Liver (tissue), 3 donors: ENCODE data around the gene PDE2A.

Experiments
- SP1 ChIP-seq: IDR thresholded peaks from 2 replicates; pipeline ENCODE4 v1.6.1; 2018; ENCODE audit warnings: antibody characterized with exemption, mild to moderate bottlenecking
- TF ChIP-seq, protein P1 (sequence below): IDR thresholded peaks from 2 replicates; pipeline ENCODE4 v1.6.1; 2016; ENCODE audit warnings: antibody characterized with exemption
- TF ChIP-seq, protein P2 (sequence below): IDR thresholded peaks from 2 replicates; pipeline ENCODE4 v1.6.1; 2016; ENCODE audit warnings: antibody characterized with exemption
- TF ChIP-seq, protein P3 (sequence below): fragments of 150-350 bp; IDR thresholded peaks from 2 replicates; pipeline ENCODE4 v1.5.1; 2017; ENCODE audit warnings: improper control_type of control experiment, low read depth, low read length; ENCODE audit not compliant: missing input control
- TF ChIP-seq, protein P4 (sequence below): IDR thresholded peaks from 2 replicates; pipeline ENCODE4 v1.6.1; 2016; ENCODE audit warnings: antibody characterized with exemption, mild to moderate bottlenecking
- donor health status: healthy.
- donor health status: healthy.

DNA sequence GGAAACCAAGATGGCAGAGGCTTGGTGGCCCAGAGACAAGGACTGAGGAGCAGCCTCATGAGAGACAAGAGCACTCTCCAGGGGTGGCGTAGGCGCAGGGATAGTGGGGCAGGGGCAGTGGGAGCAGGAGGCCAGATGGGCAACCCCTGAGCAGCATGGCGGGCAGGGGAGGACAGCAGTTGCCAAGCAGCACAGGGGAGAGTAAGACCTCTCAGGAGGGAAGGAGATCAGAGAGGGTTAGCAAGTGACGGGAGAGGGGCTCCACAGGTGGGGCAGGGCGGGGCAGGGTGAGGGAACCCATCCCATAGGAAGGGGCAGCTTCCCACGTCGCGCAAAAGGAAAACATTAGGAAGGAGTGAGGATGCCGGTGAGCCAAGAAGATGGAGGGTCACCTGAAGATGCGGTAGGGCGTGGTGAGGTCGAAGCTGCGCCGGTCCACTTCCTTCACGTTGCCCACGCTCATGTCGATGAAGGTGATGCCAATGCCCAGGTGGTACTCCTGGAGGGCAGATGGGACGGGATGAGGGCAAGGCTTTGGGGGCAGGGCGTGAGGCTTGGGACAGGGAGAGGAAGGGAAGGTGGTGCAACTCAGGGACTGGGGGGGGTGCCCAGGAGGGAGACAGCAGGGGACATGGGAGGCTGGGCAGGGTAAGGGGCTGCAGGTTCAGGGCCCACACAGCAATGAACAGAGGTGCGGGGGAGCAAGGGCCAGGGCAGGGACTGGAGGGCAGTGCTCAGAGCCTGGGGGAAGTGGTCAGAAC lies 35.4 kb upstream of the PDE2A start:
- TF ChIP-seq, protein P1, sequence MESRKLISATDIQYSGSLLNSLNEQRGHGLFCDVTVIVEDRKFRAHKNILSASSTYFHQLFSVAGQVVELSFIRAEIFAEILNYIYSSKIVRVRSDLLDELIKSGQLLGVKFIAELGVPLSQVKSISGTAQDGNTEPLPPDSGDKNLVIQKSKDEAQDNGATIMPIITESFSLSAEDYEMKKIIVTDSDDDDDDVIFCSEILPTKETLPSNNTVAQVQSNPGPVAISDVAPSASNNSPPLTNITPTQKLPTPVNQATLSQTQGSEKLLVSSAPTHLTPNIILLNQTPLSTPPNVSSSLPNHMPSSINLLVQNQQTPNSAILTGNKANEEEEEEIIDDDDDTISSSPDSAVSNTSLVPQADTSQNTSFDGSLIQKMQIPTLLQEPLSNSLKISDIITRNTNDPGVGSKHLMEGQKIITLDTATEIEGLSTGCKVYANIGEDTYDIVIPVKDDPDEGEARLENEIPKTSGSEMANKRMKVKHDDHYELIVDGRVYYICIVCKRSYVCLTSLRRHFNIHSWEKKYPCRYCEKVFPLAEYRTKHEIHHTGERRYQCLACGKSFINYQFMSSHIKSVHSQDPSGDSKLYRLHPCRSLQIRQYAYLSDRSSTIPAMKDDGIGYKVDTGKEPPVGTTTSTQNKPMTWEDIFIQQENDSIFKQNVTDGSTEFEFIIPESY = no peak
- no peak for TF ChIP-seq SP1
- TF ChIP-seq, protein P2, sequence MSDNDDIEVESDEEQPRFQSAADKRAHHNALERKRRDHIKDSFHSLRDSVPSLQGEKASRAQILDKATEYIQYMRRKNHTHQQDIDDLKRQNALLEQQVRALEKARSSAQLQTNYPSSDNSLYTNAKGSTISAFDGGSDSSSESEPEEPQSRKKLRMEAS = no peak
- TF ChIP-seq, protein P3, sequence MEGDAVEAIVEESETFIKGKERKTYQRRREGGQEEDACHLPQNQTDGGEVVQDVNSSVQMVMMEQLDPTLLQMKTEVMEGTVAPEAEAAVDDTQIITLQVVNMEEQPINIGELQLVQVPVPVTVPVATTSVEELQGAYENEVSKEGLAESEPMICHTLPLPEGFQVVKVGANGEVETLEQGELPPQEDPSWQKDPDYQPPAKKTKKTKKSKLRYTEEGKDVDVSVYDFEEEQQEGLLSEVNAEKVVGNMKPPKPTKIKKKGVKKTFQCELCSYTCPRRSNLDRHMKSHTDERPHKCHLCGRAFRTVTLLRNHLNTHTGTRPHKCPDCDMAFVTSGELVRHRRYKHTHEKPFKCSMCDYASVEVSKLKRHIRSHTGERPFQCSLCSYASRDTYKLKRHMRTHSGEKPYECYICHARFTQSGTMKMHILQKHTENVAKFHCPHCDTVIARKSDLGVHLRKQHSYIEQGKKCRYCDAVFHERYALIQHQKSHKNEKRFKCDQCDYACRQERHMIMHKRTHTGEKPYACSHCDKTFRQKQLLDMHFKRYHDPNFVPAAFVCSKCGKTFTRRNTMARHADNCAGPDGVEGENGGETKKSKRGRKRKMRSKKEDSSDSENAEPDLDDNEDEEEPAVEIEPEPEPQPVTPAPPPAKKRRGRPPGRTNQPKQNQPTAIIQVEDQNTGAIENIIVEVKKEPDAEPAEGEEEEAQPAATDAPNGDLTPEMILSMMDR = no peak
- TF ChIP-seq, protein P4, sequence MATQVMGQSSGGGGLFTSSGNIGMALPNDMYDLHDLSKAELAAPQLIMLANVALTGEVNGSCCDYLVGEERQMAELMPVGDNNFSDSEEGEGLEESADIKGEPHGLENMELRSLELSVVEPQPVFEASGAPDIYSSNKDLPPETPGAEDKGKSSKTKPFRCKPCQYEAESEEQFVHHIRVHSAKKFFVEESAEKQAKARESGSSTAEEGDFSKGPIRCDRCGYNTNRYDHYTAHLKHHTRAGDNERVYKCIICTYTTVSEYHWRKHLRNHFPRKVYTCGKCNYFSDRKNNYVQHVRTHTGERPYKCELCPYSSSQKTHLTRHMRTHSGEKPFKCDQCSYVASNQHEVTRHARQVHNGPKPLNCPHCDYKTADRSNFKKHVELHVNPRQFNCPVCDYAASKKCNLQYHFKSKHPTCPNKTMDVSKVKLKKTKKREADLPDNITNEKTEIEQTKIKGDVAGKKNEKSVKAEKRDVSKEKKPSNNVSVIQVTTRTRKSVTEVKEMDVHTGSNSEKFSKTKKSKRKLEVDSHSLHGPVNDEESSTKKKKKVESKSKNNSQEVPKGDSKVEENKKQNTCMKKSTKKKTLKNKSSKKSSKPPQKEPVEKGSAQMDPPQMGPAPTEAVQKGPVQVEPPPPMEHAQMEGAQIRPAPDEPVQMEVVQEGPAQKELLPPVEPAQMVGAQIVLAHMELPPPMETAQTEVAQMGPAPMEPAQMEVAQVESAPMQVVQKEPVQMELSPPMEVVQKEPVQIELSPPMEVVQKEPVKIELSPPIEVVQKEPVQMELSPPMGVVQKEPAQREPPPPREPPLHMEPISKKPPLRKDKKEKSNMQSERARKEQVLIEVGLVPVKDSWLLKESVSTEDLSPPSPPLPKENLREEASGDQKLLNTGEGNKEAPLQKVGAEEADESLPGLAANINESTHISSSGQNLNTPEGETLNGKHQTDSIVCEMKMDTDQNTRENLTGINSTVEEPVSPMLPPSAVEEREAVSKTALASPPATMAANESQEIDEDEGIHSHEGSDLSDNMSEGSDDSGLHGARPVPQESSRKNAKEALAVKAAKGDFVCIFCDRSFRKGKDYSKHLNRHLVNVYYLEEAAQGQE = no peak
